HG03280 (cell line): Measurements from ENCODE around the gene LRG1.
"Not testable (repeated sequence)": the region's sequence is repeated elsewhere in the genome, so short reads cannot be mapped to it uniquely, and the experiment has no call there.

Experiments
- ATAC-seq: cut with Tn5 transposase; IDR thresholded peaks from one replicate; pipeline ENCODE4 v1.9.1; 2021; ENCODE audit warnings: mild to moderate bottlenecking, moderate library complexity; ENCODE audit not compliant: unreplicated experiment

LRG1 gene

GRCh38 chr19:4531562-4532165 is 8.2 kb downstream of the LRG1 start:
- no peak for ATAC-seq

- no peak for ATAC-seq
Observed at GRCh38 chr19:4529924-4530522, 9.8 kb downstream of the LRG1 start.

GRCh38 chr19:4528843-4529242 is 11.0 kb downstream of the LRG1 start:
- no peak for ATAC-seq

GRCh38 chr19:4527377-4527776 is 12.5 kb downstream of the LRG1 start:
- not testable (repeated sequence) for ATAC-seq

GRCh38 chr19:4525563-4526002 is 14.3 kb downstream of the LRG1 start:
- no peak for ATAC-seq

- ATAC-seq: no peak
Observed at GRCh38 chr19:4524808-4525562, 14.9 kb downstream of the LRG1 start.

- no peak for ATAC-seq
Observed at GRCh38 chr19:4523306-4524110, 16.3 kb downstream of the LRG1 start.

DNA sequence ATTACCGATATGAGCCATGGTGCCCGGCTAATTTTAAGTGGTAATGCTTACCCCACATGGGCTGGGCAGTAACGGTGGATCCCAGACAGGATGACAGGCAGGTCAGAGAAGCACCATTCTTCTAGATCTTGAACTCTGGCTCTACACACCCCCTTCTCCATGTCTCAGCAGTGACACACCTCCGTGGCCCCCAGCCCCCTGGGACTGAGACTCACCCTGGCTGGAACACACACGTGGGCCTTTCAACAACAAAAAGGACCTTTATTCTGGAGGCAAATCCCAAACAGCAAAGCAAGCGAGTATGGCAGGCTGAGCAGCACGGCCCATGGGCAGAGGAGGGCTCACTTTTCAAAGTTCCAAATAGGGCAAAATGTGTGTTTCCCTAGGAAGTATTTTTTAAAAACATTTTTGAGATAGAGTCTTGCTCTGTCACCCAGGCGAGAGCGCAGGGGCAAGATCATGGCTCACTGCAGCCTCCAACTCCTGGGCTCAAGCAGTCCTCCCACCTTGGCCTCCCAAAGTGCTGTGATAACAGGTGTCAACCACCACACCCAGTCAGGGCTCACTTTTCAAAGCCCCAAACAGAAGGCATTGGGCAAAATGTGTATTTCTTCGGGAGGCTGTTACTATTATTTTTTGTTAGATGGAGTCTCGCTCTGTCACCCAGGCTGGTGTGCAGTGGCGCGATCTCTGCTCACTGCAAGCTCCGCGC is 17.4 kb downstream of the LRG1 start:
- ATAC-seq: no peak

- no peak for ATAC-seq
Observed at GRCh38 chr19:4521888-4522242, 18.0 kb downstream of the LRG1 start.

GRCh38 chr19:4521170-4521887 is 18.5 kb downstream of the LRG1 start:
- ATAC-seq: no peak

- no peak for ATAC-seq
Observed at GRCh38 chr19:4519521-4520277, 20.1 kb downstream of the LRG1 start.

DNA sequence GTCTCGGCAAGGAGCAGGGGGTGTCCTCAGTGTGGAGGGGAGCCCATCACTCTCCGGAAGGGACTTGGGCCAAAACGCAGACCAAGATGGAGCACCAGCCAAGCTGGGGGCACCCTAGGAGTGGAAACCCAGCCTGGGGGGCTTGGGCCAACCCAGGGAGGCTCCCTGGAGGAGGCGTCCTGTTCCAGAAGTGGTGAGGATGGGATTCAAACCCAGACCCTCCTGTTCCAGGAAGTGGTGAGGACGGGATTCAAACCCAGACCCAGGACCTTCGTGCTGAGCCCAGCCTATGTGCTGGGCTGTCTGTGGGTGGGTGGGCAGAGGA is 20.7 kb downstream of the LRG1 start:
- ATAC-seq: no peak

GRCh38 chr19:4518345-4519171 is 21.3 kb downstream of the LRG1 start, which contains the start of gene PLIN4:
PLIN4 (minus strand) TSS chr19:4518486; CDS start chr19:4518272, 214 bp downstream.
- ATAC-seq: no peak

GRCh38 chr19:4517451-4518057 is 22.3 kb downstream of the LRG1 start:
- no peak for ATAC-seq

DNA sequence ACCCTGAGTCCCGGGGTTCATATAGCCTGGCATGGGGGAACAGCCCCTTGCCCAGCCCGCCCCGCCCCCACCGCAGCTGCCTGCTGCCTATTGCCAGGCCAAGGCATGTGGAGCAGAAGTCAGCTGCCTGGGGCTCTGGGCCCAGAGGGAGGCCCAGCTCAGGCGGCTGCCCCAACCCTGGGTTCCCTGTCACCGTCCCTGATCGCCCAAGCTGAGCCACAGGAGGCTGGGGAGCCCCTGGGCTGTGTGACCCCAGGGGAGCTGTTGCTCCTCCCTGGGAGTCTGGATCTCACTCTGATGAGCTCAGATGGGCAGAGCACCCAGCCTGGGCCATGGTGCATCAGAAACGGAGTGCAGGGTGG is 22.9 kb downstream of the LRG1 start:
- ATAC-seq: no peak

- ATAC-seq: no peak
Observed at GRCh38 chr19:4516199-4516938, 23.5 kb downstream of the LRG1 start.

DNA sequence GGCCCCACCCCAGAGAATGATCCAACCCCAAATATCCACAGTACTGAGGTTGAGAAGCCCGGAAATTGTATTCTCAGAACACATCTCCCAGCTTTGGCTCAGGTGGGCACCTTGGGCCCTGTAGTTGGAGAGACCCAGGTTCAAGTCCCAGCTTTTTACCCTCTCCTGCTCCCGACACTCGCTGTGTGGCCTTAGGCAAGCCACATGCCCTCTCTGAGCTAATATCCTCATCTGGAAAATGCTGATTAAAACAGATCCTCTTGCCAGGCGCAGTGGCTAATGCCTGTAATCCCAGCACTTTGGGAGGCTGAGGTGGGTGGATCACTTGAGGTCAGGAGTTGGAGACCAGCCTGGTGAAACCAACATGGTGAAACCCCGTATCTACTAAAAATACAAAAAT is 24.1 kb downstream of the LRG1 start:
- no peak for ATAC-seq

DNA sequence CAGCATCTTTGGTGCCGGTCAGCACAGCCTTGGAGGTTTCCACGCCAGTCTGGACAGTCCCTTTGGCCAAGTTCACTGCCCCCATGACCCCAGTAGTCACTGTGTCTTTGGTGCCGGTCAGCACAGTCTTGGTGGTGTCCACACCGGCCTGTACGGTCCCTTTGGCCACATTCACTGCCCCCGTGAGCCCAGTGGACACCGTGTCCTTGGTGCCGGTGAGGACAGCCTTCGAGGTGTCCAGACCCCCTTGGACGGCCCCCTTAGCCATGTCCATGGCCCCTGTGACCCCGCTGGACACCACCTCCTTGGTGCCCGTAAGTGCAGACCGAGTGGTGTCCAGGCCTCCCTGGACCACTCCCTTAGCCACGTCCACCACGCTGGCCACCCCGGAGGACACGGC is 26.6 kb downstream of the LRG1 start:
- ATAC-seq: no peak
